Measurements from ENCODE around the gene CAMKV. TPM values are rescaled to one million over a fixed set of nuclear protein-coding genes. Genes with fewer than 3 reads are reported as not detected.
"Not testable (repeated sequence)": the region's sequence is repeated elsewhere in the genome, so short reads cannot be mapped to it uniquely, and the experiment has no call there.

Gene CAMKV, protein sequence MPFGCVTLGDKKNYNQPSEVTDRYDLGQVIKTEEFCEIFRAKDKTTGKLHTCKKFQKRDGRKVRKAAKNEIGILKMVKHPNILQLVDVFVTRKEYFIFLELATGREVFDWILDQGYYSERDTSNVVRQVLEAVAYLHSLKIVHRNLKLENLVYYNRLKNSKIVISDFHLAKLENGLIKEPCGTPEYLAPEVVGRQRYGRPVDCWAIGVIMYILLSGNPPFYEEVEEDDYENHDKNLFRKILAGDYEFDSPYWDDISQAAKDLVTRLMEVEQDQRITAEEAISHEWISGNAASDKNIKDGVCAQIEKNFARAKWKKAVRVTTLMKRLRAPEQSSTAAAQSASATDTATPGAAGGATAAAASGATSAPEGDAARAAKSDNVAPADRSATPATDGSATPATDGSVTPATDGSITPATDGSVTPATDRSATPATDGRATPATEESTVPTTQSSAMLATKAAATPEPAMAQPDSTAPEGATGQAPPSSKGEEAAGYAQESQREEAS
- not detected in 2 replicates for total RNA-seq

DNA sequence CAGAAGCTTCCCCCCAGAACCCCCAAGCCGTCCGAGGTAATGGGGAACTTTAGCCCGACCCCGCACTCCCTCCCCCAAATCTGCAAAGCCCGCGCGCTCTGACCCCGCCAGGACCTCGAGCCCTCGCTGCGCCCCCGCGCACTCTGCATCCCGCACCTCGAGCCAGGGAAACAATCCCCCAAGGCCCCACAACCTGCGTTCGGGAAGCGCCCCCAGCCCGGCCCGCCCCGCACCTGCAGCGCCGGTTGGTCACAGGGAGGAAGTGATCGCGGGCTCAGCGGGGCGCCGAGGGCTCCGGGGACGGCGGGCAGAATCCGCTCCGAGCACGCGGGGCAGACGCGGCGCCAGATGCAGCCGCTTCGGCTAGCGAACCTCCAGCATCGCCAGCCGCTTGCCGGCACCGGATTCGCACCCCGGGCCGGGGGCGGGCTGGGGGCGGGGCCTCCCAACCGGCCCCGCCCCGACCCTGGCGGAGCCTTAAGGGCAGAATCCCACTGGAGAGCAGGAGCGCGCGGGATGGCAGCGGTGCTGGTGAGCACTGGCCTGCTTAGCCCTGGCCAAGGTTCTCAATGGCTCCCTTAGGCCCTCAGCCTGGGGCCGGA is at the start of gene CAMKV:
CAMKV (minus strand) TSS at position 382 of the 602 bp plus-strand sequence. CDS start 7,518 bp downstream, outside the sequence.
- DNase-seq (ENCODE audit: low read depth): no peak
- Histone ChIP-seq H3K36me3 (ENCODE audit: control insufficient read depth, insufficient read depth, low read length) (no peaks in the 10 kb centered on the region), H3K4me3 (ENCODE audit: low read depth, low read length) (no peak within 1 kb of the TSS), H3K27me3 (ENCODE audit: control insufficient read depth, insufficient read depth, low read length) (peaks cover 60% of the 10 kb centered on the region)
- TF ChIP-seq, protein P1, sequence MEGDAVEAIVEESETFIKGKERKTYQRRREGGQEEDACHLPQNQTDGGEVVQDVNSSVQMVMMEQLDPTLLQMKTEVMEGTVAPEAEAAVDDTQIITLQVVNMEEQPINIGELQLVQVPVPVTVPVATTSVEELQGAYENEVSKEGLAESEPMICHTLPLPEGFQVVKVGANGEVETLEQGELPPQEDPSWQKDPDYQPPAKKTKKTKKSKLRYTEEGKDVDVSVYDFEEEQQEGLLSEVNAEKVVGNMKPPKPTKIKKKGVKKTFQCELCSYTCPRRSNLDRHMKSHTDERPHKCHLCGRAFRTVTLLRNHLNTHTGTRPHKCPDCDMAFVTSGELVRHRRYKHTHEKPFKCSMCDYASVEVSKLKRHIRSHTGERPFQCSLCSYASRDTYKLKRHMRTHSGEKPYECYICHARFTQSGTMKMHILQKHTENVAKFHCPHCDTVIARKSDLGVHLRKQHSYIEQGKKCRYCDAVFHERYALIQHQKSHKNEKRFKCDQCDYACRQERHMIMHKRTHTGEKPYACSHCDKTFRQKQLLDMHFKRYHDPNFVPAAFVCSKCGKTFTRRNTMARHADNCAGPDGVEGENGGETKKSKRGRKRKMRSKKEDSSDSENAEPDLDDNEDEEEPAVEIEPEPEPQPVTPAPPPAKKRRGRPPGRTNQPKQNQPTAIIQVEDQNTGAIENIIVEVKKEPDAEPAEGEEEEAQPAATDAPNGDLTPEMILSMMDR (IDR thresholded peaks at IDR 0.05; ENCODE audit: insufficient read depth, low read length, poor library complexity, severe bottlenecking): no peak

DNA sequence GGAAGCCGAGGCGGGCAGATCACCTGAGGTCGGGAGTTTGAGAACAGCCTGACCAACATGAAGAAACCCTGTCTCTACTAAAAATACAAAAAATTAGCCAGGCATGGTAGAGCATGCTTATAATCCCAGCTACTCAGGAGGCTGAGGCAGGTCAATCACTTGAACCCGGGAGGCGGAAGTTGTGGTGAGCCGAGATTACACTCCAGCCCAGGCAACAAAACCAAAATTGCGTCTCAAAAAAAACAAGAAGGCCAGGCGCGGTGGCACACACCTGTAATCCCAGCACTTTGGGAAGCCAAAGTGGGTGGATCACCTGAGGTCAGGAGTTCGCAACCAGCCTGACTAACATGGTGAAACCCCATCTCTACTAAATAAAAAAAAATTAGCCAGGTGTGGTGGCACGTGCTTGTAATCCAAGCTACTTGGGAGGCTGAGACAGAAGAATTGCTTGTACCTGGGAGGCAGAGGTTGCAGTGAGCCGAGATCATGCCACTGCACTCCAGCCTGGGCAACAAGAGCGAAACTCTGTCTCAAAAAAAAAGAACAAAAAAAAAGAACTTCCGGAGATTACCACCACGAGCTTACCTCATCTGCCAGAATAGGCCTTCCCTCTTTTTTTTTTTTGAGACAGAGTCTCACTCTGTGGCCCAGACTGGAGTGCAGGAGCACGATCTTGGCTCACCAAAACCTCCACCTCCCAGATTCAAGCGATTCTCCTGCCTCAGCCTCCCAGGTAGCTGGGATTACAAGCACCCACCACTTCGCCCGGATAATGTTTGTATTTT is 48.3 kb upstream of the CAMKV start:
- DNase-seq (ENCODE audit: low read depth): not testable (repeated sequence)

DNA sequence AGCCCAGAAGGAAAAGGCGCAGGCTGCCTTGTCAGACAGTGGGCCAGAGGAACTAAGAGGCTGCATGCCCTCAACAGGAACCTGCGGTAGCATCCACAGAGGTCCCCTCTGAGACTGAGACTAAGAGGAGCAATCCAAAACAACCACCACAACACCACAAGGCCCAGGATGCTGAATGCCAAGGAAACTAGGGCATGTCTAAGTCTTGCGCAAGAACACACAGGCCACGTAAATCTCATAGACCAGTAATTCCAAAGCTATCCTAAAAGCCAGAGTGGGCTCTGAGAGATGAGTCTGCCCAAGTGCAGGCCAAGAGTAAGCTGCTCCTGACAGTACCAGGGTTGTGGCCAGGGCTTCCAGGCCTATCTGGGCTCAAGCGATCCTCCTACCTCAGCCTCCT is 47.0 kb upstream of the CAMKV start:
- Histone ChIP-seq H3K4me3 (ENCODE audit: low read depth, low read length) (no peak overlapping the region), H3K27me3 (ENCODE audit: control insufficient read depth, insufficient read depth, low read length) (no peaks in the 10 kb centered on the region), H3K36me3 (ENCODE audit: control insufficient read depth, insufficient read depth, low read length) (no peaks in the 10 kb centered on the region)
- TF ChIP-seq, protein P1 (IDR thresholded peaks at IDR 0.05; ENCODE audit: insufficient read depth, low read length, poor library complexity, severe bottlenecking): no peak
- no peak for DNase-seq (ENCODE audit: low read depth)

More for the DNA sequence above, 48.3 kb upstream of the CAMKV start:
- H3K36me3 ChIP-seq (ENCODE audit: control insufficient read depth, insufficient read depth, low read length); H3K27me3 ChIP-seq (ENCODE audit: control insufficient read depth, insufficient read depth, low read length); H3K4me3 ChIP-seq (ENCODE audit: low read depth, low read length): not testable (repeated sequence)

DNA sequence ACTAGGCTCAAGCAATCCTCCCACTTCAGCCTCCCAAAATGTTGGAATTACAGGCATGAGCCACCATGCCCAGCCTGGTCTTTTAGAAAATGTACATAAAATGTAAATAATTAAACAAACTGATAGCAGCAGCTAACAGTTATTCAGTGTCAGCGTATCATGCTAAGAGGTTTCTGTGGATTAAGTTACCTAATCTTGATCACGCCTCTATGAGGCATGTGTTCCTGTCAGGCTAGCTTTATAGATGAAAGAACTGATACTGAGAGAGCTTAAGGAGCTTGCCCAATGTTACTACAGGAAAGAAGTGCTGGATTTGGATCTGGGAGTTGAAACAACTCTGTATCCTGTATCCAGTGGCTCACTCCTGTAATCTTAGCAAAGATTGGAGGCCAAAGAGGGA is 45.2 kb upstream of the CAMKV start:
- DNase-seq (ENCODE audit: low read depth): no peak
- Histone ChIP-seq H3K4me3 (ENCODE audit: low read depth, low read length) (no peak overlapping the region), H3K27me3 (ENCODE audit: control insufficient read depth, insufficient read depth, low read length) (no peaks in the 10 kb centered on the region), H3K36me3 (ENCODE audit: control insufficient read depth, insufficient read depth, low read length) (no peaks in the 10 kb centered on the region)
- TF ChIP-seq, protein P1 (IDR thresholded peaks at IDR 0.05; ENCODE audit: insufficient read depth, low read length, poor library complexity, severe bottlenecking): no peak

DNA sequence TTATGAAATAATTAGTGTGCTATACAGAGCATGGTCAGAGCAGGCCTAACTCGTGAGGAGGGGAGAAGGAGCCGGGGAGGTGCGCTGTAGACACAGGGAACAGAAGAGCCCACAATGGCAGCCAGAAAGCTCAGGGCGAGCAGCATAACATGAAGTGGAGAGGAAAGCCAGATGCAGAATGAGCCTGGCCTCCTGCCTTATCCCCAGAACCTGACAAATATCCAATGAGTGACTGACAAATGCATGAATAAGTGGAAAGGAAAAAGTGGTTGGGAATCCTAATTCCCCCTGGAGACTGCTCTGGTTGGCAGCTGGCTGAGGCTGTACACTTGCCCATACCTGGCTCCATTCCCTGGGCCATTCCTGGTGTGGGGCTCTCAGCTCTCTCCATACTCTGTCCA is 43.2 kb upstream of the CAMKV start:
- no peaks in the 10 kb centered on the region for H3K36me3 ChIP-seq (ENCODE audit: control insufficient read depth, insufficient read depth, low read length)

More for the DNA sequence above, 43.2 kb upstream of the CAMKV start:
- no peaks in the 10 kb centered on the region for H3K27me3 ChIP-seq (ENCODE audit: control insufficient read depth, insufficient read depth, low read length)
- no peak overlapping the region for H3K4me3 ChIP-seq (ENCODE audit: low read depth, low read length)
- TF ChIP-seq, protein P1 (IDR thresholded peaks at IDR 0.05; ENCODE audit: insufficient read depth, low read length, poor library complexity, severe bottlenecking): no peak
- no peak for DNase-seq (ENCODE audit: low read depth)

All from kidney epithelial cell (primary cell).